ENCODE measurements around the gene ZBTB48.

- TF ChIP-seq POLR2A (IDR thresholded peaks at IDR 0.05) (no peak), CTCF (IDR thresholded peaks at IDR 0.05) (no peak), EP300 (IDR thresholded peaks at IDR 0.05) (no peak), POLR2AphosphoS5 (IDR thresholded peaks at IDR 0.05) (no peak)
These were observed 7.0 kb upstream of the ZBTB48 start for GRCh38 chr1:6572653-6573383.

All from gastroesophageal sphincter (tissue), 3 donors.